CD4-positive, alpha-beta T cell treated with Interleukin-6 for 4 hours (primary cell): Measurements from ENCODE around the gene PTCRA.
"Not testable (repeated sequence)": the region's sequence is repeated elsewhere in the genome, so short reads cannot be mapped to it uniquely, and the experiment has no call there.

Source experiments
- DNase-seq: peaks from one replicate; pipeline ENCODE4 v3.0.0-alpha.2; 2020; ENCODE audit warnings: mixed read lengths

Gene PTCRA

GRCh38 chr6:42947950-42948349, 32.1 kb downstream of the PTCRA start:
- no peak for DNase-seq

GRCh38 chr6:42952389-42952788, 36.5 kb downstream of the PTCRA start:
- DNase-seq = no peak

- DNase-seq = not testable (repeated sequence)
Measured at GRCh38 chr6:42954405-42954804, 38.6 kb downstream of the PTCRA start.

GRCh38 chr6:42958125-42958524, 42.3 kb downstream of the PTCRA start:
- no peak for DNase-seq

- DNase-seq = no peak
Measured at GRCh38 chr6:42959917-42960242, 44.0 kb downstream of the PTCRA start.

GRCh38 chr6:42960243-42961019, 44.6 kb downstream of the PTCRA start, which contains the start of gene GNMT:
GNMT (plus strand) TSS chr6:42960754; CDS start chr6:42960768, 14 bp downstream.
- DNase-seq = peak; percentile 59

GRCh38 chr6:42961020-42961470, 45.2 kb downstream of the PTCRA start:
- DNase-seq = no peak

GRCh38 chr6:42962096-42962495, 46.2 kb downstream of the PTCRA start:
- no peak for DNase-seq

GRCh38 chr6:42962502-42963178, 46.8 kb downstream of the PTCRA start:
- no peak for DNase-seq

GRCh38 chr6:42963179-42963854, 47.5 kb downstream of the PTCRA start:
- no peak for DNase-seq

GRCh38 chr6:42963855-42964605, 48.2 kb downstream of the PTCRA start:
- peak; percentile 56 for DNase-seq

GRCh38 chr6:42966571-42966970, 50.7 kb downstream of the PTCRA start:
- no peak for DNase-seq

GRCh38 chr6:42967228-42967627, 51.4 kb downstream of the PTCRA start:
- DNase-seq = no peak

GRCh38 chr6:42968126-42968701, 52.4 kb downstream of the PTCRA start:
- no peak for DNase-seq

- no peak for DNase-seq
Measured at GRCh38 chr6:42968783-42969182, 52.9 kb downstream of the PTCRA start.

GRCh38 chr6:42969431-42969830, 53.6 kb downstream of the PTCRA start:
- DNase-seq = no peak

- DNase-seq = no peak
Measured at GRCh38 chr6:42969934-42970333, 54.1 kb downstream of the PTCRA start.

- no peak for DNase-seq
Measured at GRCh38 chr6:42970871-42971612, 55.2 kb downstream of the PTCRA start.

- DNase-seq = no peak
Measured at GRCh38 chr6:42971746-42972327, 56.0 kb downstream of the PTCRA start.

- no peak for DNase-seq
Measured at GRCh38 chr6:42973926-42974325, 58.1 kb downstream of the PTCRA start.

GRCh38 chr6:42974919-42975505, 59.2 kb downstream of the PTCRA start:
- DNase-seq = no peak
